ENCODE results near the gene CFAP300.

GRCh38 chr11:102117472-102118113 is 70.4 kb downstream of the CFAP300 start:
- TF ChIP-seq CTCF (IDR thresholded peaks at IDR 0.05) (no peak), POLR2A (IDR thresholded peaks at IDR 0.05) (no peak)

All from esophagus squamous epithelium (tissue), 4 donors.